Lower lobe of right lung (tissue), 2 donors: Measurements from ENCODE around the gene CDH23. TPM values are rescaled to one million over a fixed set of nuclear protein-coding genes. Genes with fewer than 3 reads are reported as not detected.

ENCODE experiments used
- ATAC-seq, 2 donors: fragments of 200-7000 bp; cut with Tn5 transposase; one replicate each; pipeline ENCODE4 v1.9.1; 2020 to 2022; ENCODE audit warnings: mild to moderate bottlenecking in 2 of 2, moderate library complexity in 2 of 2
- DNase-seq: peaks from one replicate; pipeline ENCODE4 v3.0.0-alpha.2; 2020
- H3K27ac ChIP-seq: fragments of 200-600 bp; one replicate; pipeline ENCODE4 v1.8.0; 2022
- H3K27me3 ChIP-seq: fragments of 200-600 bp; one replicate; pipeline ENCODE4 v1.8.0; 2022; ENCODE audit warnings: low read depth
- H3K36me3 ChIP-seq: fragments of 200-600 bp; one replicate; pipeline ENCODE4 v1.8.0; 2022; ENCODE audit warnings: mild to moderate bottlenecking
- H3K4me1 ChIP-seq: fragments of 200-600 bp; one replicate; pipeline ENCODE4 v1.8.0; 2022
- H3K4me3 ChIP-seq: fragments of 200-600 bp; one replicate; pipeline ENCODE4 v1.8.0; 2022; ENCODE audit warnings: mild to moderate bottlenecking
- H3K9me3 ChIP-seq: fragments of 200-600 bp; one replicate; pipeline ENCODE4 v1.8.0; 2022
- intact Hi-C: fragments of 100-400 bp; cut with DNase I; formaldehyde crosslinking; loops from one replicate; pipeline ENCODE4 v1.11.0; 2022
- total RNA-seq: library from RNA; stranded (reverse); fragmentation: NEBNext Ultra II Directional; extraction: Animal tissue kit (Norgen Biotek cat#: 25700); gene quantifications from one replicate; pipeline ENCODE4 v1.2.1, GENCODE V29; 2021
- TF ChIP-seq, protein P1 (sequence below): fragments of 200-600 bp; IDR thresholded peaks from one replicate; pipeline ENCODE4 v1.8.0; 2022; ENCODE audit warnings: antibody characterized with exemption, mild to moderate bottlenecking
- donor health status: DM: no; HTN: yes; CAD: no; lungs with severe emphysema.

The CDH23 gene
- total RNA-seq, 1 donor from 2014 or later: 9.4 TPM

DNA sequence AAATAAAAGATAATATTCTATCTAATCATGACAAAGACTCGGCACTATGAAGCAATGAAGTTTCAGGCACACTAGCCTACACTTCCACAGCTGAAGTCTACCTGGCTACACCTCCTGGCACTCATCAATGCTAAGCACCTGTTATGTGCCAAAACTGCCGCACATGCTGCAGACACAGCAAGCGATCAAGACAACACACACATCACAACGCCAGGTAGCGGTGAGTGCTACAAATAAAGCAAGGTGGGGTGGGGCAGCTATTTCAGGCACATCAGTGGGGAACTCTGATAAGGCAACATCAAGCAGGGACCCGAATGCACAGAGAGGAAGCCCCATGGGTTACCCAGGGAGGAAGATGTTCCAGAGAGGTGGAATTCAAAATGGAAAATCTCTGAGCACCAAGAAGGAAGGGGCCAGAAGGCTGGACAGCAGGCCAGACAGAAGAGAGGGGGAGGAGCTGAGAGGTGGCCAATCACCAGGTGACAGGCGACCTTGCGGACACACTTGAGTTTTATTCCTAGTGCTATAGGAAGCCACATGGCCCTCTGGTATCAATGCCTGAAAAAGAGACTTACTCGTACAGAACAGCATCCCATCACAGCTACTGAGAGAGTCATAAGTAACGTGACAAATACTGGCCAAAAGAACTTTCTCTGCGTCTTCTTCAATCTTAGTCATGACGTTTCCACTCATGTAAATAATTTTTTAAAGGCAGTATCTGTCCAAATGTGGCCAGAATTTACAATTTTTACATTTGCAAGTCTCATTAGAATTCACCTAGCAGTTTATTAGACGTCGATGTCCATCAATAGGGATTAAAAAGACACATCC, 446.4 kb downstream of the CDH23 start:
- H3K27ac ChIP-seq: no peak overlapping the region
- H3K9me3 ChIP-seq: no peaks in the 10 kb centered on the region
- H3K4me1 ChIP-seq: peaks cover 88% of the 10 kb centered on the region
- H3K36me3 ChIP-seq: peaks cover 5% of the 10 kb centered on the region
- no peak for DNase-seq
- TF ChIP-seq, protein P1, sequence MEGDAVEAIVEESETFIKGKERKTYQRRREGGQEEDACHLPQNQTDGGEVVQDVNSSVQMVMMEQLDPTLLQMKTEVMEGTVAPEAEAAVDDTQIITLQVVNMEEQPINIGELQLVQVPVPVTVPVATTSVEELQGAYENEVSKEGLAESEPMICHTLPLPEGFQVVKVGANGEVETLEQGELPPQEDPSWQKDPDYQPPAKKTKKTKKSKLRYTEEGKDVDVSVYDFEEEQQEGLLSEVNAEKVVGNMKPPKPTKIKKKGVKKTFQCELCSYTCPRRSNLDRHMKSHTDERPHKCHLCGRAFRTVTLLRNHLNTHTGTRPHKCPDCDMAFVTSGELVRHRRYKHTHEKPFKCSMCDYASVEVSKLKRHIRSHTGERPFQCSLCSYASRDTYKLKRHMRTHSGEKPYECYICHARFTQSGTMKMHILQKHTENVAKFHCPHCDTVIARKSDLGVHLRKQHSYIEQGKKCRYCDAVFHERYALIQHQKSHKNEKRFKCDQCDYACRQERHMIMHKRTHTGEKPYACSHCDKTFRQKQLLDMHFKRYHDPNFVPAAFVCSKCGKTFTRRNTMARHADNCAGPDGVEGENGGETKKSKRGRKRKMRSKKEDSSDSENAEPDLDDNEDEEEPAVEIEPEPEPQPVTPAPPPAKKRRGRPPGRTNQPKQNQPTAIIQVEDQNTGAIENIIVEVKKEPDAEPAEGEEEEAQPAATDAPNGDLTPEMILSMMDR: no peak
- intact Hi-C loops: no loop called here
- no peak overlapping the region for H3K4me3 ChIP-seq
- ATAC-seq: no peak
- H3K27me3 ChIP-seq: no peaks in the 10 kb centered on the region

DNA sequence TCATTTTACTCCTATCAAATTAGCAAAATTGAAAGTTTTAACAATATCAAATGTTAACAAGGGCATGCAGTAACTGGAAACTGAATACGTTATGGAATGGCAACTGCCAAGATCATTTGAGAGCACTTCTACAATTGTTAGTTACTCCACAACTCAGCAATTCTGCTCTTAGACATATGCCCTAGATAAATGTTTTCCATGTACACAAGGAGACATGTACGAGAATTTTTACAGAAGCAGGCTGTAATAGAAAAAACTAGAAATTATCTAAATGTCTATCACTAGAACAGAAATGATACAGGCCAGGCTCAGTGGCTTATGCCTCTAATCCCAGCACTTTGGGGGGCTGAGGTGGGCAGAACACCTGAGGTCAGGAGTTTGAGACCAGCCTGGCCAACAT, 447.4 kb downstream of the CDH23 start:
- no peaks in the 10 kb centered on the region for H3K36me3 ChIP-seq
- H3K4me3 ChIP-seq: no peak overlapping the region
- TF ChIP-seq, protein P1: no peak
- peaks cover 88% of the 10 kb centered on the region for H3K4me1 ChIP-seq
- ATAC-seq (no peak), DNase-seq (no peak)
- no peak overlapping the region for H3K27ac ChIP-seq
- intact Hi-C loops: no loop called here
- no peaks in the 10 kb centered on the region for H3K9me3 ChIP-seq
- H3K27me3 ChIP-seq: no peaks in the 10 kb centered on the region

DNA sequence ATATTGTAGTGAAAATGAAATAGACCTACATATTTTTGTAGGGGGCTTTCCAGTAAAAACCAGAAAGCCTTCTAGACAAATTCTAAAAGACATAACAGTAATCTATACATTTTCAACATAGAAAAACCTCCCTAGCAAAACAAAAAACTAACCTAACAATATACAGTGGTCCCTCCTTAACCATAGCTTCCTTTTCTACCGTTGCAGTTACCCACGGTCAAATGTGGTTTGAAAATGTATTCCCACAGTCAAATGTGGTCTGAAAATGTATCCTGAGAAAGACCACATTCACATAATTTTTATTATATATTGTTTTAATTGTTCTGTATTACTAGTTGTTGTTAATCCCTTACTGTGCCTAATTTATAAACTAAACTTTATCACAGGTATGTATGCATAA, 448.0 kb downstream of the CDH23 start:
- Histone ChIP-seq H3K27me3 (no peaks in the 10 kb centered on the region), H3K27ac (no peak overlapping the region), H3K9me3 (no peaks in the 10 kb centered on the region), H3K36me3 (no peaks in the 10 kb centered on the region), H3K4me1 (peaks cover 88% of the 10 kb centered on the region), H3K4me3 (no peak overlapping the region)
- intact Hi-C loops: no loop called here
- TF ChIP-seq, protein P1: no peak
- DNase-seq: no peak
- no peak for ATAC-seq

DNA sequence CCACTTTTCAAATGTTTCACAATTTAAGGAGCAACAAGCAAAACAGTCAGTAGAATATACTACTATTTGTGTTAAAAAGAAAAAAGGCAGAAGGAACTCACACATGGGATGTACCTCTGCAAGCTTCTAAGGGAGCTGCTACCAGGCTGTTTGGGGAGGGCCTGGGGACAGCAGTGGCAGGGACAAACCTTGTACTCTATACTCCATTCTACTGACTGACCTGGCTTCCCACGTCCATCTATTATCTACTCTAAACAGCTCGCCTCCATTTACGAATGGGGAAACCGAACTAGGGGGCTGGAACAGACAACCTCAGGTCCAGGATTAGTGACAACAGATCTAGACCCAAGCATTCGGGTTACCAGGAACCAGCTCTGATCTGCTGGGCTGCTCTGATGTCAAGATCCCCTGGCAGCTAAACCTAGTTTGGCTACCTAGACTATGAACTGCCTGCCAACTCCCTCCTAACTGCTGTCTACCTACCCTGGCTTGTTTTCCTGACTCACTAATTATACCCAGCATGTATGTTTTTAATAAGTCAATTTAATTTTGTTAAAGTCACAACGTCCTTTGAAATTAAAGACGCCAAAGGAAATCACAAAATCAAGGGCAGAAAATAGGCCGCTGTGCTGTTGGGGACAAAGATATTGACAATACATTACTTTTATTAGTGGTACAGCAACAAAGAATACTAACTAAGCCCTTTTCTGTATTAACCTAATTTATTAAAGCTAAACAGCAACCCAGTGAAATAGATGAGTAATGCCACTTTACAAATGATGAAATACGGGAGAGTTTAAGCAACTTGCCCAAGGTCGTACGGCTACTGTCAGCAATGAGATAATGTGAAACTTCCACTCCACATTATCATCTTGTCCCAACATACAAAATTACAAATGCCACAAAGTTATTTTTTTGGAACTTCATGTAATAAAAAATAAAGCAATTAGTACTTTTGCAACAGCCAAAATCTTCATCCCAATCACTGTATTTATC, 449.0 kb downstream of the CDH23 start:
- Histone ChIP-seq H3K27ac (no peak overlapping the region), H3K4me3 (peak overlapping the region; percentile 7), H3K9me3 (no peaks in the 10 kb centered on the region), H3K36me3 (no peaks in the 10 kb centered on the region), H3K4me1 (peaks cover 85% of the 10 kb centered on the region), H3K27me3 (no peaks in the 10 kb centered on the region)
- TF ChIP-seq, protein P1: no peak
- intact Hi-C loops: no loop called here
- DNase-seq (no peak), ATAC-seq (no peak)

DNA sequence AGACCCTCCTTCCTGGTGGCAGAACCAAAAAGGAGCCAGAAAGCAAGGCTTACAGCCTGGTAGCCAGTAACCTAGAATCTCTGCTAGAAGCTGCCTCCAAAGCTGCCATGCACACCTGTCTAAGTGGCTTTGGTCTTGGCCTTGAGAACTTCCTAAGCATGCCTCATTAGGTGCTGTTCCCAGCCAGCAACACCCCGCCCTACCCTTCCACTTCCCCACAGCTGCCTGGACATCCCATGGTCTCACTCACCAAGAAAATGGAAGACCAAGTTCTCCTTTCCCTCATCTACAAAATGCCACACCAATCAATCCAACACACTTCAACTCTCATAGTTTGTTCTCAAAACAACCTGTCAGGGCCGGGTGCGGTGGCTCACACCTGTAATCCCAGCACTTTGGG, 450.1 kb downstream of the CDH23 start:
- no peak for ATAC-seq
- DNase-seq: peak; percentile 53
- peak overlapping the region; percentile 20 for H3K4me3 ChIP-seq

More for the DNA sequence above, 450.1 kb downstream of the CDH23 start:
- no peaks in the 10 kb centered on the region for H3K9me3 ChIP-seq
- H3K36me3 ChIP-seq: no peaks in the 10 kb centered on the region
- H3K4me1 ChIP-seq: peaks cover 79% of the 10 kb centered on the region
- intact Hi-C loops: no loop called here
- TF ChIP-seq, protein P1: no peak
- no peak overlapping the region for H3K27ac ChIP-seq
- H3K27me3 ChIP-seq: no peaks in the 10 kb centered on the region
